ENCODE measurements around the gene CBLB. TPM values are rescaled to one million over a fixed set of nuclear protein-coding genes. Genes with fewer than 3 reads are reported as not detected.
"Not testable (repeated sequence)": the region's sequence is repeated elsewhere in the genome, so short reads cannot be mapped to it uniquely, and the experiment has no call there.

CBLB gene
- total RNA-seq, 1 donor from 2014 or later = 5.9 TPM

DNA sequence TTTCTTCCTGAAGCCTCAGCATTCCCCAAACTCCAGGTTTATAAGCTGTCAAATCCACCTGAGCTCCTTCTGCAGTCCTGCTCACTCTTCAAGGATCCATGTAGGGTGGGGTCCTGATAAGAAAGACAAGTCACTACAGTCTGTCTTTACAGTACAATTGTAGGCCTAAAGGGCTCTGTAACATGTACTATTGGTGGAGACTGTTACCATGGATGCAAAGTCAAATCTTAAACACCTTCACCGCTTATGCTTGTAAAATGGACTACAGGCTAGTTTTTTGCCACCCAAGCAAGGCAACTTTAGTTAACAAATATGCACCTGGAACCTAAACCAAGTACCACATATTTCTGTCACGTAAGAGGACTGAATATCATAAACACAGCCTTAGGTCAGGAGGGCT lies 44.7 kb downstream of the CBLB start:
- H3K4me3 ChIP-seq (ENCODE audit: low read depth, low read length) = no peak overlapping the region
- TF ChIP-seq, protein P1, sequence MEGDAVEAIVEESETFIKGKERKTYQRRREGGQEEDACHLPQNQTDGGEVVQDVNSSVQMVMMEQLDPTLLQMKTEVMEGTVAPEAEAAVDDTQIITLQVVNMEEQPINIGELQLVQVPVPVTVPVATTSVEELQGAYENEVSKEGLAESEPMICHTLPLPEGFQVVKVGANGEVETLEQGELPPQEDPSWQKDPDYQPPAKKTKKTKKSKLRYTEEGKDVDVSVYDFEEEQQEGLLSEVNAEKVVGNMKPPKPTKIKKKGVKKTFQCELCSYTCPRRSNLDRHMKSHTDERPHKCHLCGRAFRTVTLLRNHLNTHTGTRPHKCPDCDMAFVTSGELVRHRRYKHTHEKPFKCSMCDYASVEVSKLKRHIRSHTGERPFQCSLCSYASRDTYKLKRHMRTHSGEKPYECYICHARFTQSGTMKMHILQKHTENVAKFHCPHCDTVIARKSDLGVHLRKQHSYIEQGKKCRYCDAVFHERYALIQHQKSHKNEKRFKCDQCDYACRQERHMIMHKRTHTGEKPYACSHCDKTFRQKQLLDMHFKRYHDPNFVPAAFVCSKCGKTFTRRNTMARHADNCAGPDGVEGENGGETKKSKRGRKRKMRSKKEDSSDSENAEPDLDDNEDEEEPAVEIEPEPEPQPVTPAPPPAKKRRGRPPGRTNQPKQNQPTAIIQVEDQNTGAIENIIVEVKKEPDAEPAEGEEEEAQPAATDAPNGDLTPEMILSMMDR (conservative IDR thresholded peaks at IDR 0.05; ENCODE audit: low read depth, low read length) = no peak
- DNase-seq (ENCODE audit: low read depth) = no peak

DNA sequence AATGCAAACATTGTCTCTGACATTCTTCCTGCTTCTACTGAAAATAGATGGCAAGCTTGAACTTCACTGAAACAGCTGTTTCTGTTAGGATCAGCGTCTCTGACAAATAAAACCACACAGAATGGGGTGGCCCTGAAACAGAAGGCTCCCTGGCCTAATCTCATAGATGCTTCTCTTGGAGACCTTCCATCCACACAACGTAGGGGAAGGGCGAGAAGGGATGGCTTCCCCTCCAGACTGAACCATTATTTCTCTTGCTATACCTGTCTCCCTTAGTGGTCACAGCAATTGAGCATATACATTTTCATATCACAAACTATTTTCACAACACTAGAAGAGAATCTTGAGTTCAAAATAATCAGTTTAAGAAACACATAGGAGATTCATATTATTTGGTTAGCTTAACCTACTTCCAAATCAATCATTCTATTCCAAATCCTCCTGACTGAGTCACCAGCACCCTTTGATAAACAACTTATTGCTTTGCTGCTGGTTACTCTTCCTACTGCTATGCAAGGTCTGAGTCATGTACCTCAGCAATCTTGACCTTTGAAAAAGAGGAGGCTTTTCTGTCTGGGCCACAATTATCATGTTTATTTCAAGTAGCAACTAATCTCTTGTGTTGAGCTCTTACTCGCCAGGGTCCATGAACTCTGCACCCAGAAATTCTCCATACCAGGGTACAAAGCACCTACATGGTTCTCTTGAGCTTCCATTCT lies 45.5 kb downstream of the CBLB start:
- peak; percentile 81 for DNase-seq (ENCODE audit: low read depth)
- TF ChIP-seq, protein P1 (conservative IDR thresholded peaks at IDR 0.05; ENCODE audit: low read depth, low read length) = no peak
- no peak overlapping the region for H3K4me3 ChIP-seq (ENCODE audit: low read depth, low read length)

DNA sequence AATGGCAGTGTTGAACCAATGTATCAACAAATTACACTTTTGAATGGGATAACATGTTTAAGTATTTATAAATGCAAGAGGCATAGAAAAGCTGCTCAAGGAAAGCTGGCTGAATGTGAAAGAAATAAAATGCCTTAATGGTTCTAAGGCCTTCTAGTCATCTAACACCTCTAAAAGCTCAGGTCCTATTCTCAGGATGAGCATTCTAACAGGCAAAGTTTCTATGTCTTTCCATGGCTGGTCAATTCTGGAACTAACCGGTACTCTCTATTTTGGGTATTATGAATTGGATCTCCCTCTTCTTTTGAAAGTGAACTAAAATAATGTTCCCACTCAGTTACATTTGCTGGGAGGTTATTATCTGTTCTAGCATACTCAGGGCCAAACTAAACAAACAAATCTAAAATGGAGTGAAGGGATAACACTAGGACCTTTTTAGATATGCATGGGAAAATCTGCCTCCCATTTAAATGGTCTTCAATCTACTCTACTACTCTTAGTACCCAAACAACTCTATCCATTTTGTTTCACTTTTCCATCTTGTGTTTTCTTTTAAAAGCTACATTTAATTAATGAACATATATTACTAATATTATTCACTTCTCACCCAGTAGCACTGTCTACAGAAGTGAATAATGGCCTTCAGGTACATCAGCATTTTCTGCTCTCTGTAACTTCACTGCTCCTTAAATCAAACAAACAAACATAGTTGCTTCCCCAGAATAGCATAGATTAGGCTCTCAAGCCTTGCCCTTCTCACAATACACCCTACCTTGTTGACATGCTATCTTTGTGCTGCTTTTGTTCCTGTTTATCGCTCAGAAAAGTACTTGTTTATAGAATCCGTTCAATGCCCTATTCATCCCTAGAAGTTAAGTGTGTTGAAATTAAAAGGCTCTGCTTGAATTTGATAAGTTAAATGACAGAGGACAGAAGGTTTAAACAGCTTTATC lies 46.4 kb downstream of the CBLB start:
- no peak for DNase-seq (ENCODE audit: low read depth)
- TF ChIP-seq, protein P1 (conservative IDR thresholded peaks at IDR 0.05; ENCODE audit: low read depth, low read length) = no peak
- no peak overlapping the region for H3K4me3 ChIP-seq (ENCODE audit: low read depth, low read length)

DNA sequence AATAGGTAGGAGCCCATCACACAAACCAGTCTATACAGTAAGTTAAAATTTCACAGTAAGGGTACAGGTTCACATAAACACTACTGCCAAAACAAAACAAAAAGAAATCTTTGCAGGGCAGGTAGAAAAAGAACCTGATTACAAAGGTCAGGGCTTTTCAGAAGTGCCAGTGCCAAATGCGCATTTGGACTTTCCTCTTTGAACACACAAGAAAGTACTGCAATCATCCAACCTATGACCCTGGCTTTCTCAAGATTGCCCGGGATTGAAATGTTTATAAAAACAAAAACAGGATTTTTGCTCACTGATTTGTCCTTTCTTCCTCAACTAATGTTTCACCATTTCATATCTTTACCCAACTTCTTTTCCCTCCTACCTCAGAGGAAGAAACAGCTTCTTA lies 47.4 kb downstream of the CBLB start:
- DNase-seq (ENCODE audit: low read depth) = no peak
- no peak overlapping the region for H3K4me3 ChIP-seq (ENCODE audit: low read depth, low read length)
- TF ChIP-seq, protein P1 (conservative IDR thresholded peaks at IDR 0.05; ENCODE audit: low read depth, low read length) = no peak

DNA sequence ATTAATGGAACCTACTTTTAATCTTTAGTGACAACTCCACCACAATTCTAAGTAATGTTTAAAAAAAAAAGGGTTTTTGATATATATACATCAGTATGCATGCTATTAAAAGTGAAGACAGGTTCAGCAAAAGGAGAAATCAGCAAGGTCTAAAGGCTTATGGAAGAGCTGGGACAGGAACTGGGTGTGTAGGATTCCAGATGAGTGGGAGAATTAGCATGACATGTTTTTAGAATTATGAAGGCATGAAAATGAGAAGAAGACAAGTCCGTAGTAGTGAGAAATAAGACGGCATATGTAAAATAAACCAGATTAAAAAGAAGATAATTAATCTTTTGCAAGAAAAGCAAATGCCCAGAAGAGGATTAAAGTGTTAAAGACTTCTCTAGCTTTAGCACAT lies 52.0 kb downstream of the CBLB start:
- H3K4me3 ChIP-seq (ENCODE audit: low read depth, low read length) = no peak overlapping the region
- TF ChIP-seq, protein P1 (conservative IDR thresholded peaks at IDR 0.05; ENCODE audit: low read depth, low read length) = no peak
- no peak for DNase-seq (ENCODE audit: low read depth)

DNA sequence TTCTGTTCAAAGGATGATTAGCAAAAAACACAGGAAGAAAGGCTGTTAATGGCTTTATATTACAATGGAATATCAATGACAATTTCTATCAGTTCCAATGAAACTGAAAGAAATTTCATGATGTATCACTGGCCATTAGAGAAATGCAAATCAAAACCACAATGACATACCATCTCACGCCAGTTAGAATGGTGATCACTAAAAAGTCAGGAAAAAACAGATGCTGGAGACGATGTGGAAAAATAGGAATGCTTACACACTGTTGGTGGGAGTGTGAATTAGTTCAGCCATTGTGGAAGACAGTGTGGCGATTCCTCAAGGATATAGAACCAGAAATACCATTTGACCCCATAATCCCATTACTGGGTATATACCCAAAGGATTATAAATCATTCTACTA lies 53.5 kb downstream of the CBLB start:
- not testable (repeated sequence) for DNase-seq (ENCODE audit: low read depth); H3K4me3 ChIP-seq (ENCODE audit: low read depth, low read length)

DNA sequence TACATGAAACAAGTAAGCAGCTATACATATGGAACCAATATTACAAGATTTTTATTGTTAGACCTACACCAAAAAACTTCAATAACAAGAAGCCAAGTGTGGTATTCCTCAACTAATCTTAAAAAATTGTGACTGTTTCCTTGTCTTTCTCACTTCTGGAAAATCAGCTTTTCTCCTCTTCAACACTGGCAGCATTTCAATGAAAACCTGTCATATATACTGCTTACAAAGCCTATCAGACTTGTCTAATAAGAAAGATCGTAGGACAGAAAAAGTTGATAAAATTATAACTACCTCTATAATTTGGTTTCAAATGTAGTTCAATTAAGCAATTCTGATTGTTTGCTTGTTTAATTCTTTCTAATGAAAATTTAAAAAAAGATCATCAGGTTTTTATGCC lies 55.1 kb downstream of the CBLB start:
- DNase-seq (ENCODE audit: low read depth) = no peak
- TF ChIP-seq, protein P1 (conservative IDR thresholded peaks at IDR 0.05; ENCODE audit: low read depth, low read length) = no peak
- H3K4me3 ChIP-seq (ENCODE audit: low read depth, low read length) = no peak overlapping the region
